HG02763 (cell line): Measurements from ENCODE around the gene SLC7A4.
"Not testable (repeated sequence)": the region's sequence is repeated elsewhere in the genome, so short reads cannot be mapped to it uniquely, and the experiment has no call there.

Source experiments
- ATAC-seq: cut with Tn5 transposase; IDR thresholded peaks from one replicate; pipeline ENCODE4 v1.9.1; 2021; ENCODE audit warnings: mild to moderate bottlenecking, moderate library complexity; ENCODE audit not compliant: unreplicated experiment

The SLC7A4 gene

GRCh38 chr22:21032037-21032867, at the start of gene SLC7A4:
TSS of gene SLC7A4 (minus strand) at chr22:21032561. CDS start at chr22:21031812, 749 bp downstream.
- no peak for ATAC-seq

- no peak for ATAC-seq
Measured at GRCh38 chr22:21080435-21081137, 48.2 kb upstream of the SLC7A4 start.

GRCh38 chr22:21079493-21079892, 47.1 kb upstream of the SLC7A4 start:
- no peak for ATAC-seq

GRCh38 chr22:21078916-21079315, 46.6 kb upstream of the SLC7A4 start:
- no peak for ATAC-seq

- no peak for ATAC-seq
Measured at GRCh38 chr22:21077884-21078508, 45.6 kb upstream of the SLC7A4 start.

- ATAC-seq, result no peak
Measured at GRCh38 chr22:21076912-21077625, 44.7 kb upstream of the SLC7A4 start.

- ATAC-seq, result no peak
Measured at GRCh38 chr22:21075516-21076138, 43.3 kb upstream of the SLC7A4 start.

- no peak for ATAC-seq
Measured at GRCh38 chr22:21074102-21074715, 41.8 kb upstream of the SLC7A4 start.

GRCh38 chr22:21073482-21073881, 41.1 kb upstream of the SLC7A4 start:
- ATAC-seq, result no peak

- ATAC-seq, result no peak
Measured at GRCh38 chr22:21073023-21073422, 40.7 kb upstream of the SLC7A4 start.

- ATAC-seq, result not testable (repeated sequence)
Measured at GRCh38 chr22:21071796-21072195, 39.4 kb upstream of the SLC7A4 start.

GRCh38 chr22:21070690-21071615, 38.6 kb upstream of the SLC7A4 start:
- ATAC-seq, result no peak

- no peak for ATAC-seq
Measured at GRCh38 chr22:21069375-21069774, 37.0 kb upstream of the SLC7A4 start.

- ATAC-seq, result no peak
Measured at GRCh38 chr22:21068681-21069276, 36.4 kb upstream of the SLC7A4 start.

- no peak for ATAC-seq
Measured at GRCh38 chr22:21067901-21068680, 35.7 kb upstream of the SLC7A4 start.

GRCh38 chr22:21067075-21067900, 34.9 kb upstream of the SLC7A4 start:
- ATAC-seq, result no peak
